MM.1S (cell line): ENCODE data around the gene CNGA3.

ENCODE experiments used
- DNase-seq: peaks from one replicate; pipeline ENCODE4 v3.0.0-alpha.2; 2015
- H2AFZ ChIP-seq: fragments of 300-600 bp; sonication (generic); 2 replicates; pipeline ENCODE4 v1.6.0; 2016; ENCODE audit warnings: antibody characterized with exemption, low read length
- H3F3A ChIP-seq: fragments of 300-600 bp; sonication (generic); 2 replicates; pipeline ENCODE4 v1.6.1; 2016; ENCODE audit warnings: mild to moderate bottlenecking, antibody characterized with exemption, low read length, moderate library complexity, mixed read lengths; ENCODE audit not compliant: insufficient read depth
- H3K27ac ChIP-seq: fragments of 300-600 bp; sonication (generic); 2 replicates; pipeline ENCODE4 v1.5.1; 2016; ENCODE audit warnings: mild to moderate bottlenecking, low read length
- H3K27me3 ChIP-seq: fragments of 300-600 bp; sonication (generic); replicated peaks from 2 replicates; pipeline ENCODE4 v1.6.0; 2016; ENCODE audit warnings: low read length; ENCODE audit not compliant: insufficient read depth
- H3K36me3 ChIP-seq: fragments of 300-600 bp; sonication (generic); replicated peaks from 2 replicates; pipeline ENCODE4 v1.6.1; 2016; ENCODE audit warnings: mild to moderate bottlenecking, low read length, mixed read lengths; ENCODE audit not compliant: insufficient read depth
- H3K4me1 ChIP-seq: fragments of 300-600 bp; sonication (generic); 2 replicates; pipeline ENCODE4 v1.6.1; 2016; ENCODE audit warnings: low read length, mixed read lengths
- H3K4me2 ChIP-seq: fragments of 300-600 bp; sonication (generic); 2 replicates; pipeline ENCODE4 v1.6.0; 2016; ENCODE audit warnings: low read depth, low read length
- H3K4me3 ChIP-seq: fragments of 300-600 bp; sonication (generic); 2 replicates; pipeline ENCODE4 v1.5.1; 2016; ENCODE audit warnings: low read length, mixed read lengths
- H3K79me2 ChIP-seq: fragments of 300-600 bp; sonication (generic); 2 replicates; pipeline ENCODE4 v1.6.1; 2016; ENCODE audit warnings: mixed run types, low read length, mixed read lengths
- H3K9ac ChIP-seq: fragments of 300-600 bp; sonication (generic); 2 replicates; pipeline ENCODE4 v1.6.1; 2016; ENCODE audit warnings: low read length, mixed read lengths
- H3K9me2 ChIP-seq: fragments of 300-600 bp; sonication (generic); replicated peaks from 2 replicates; pipeline ENCODE4 v1.6.1; 2016; ENCODE audit warnings: mild to moderate bottlenecking, low read length, mixed read lengths; ENCODE audit not compliant: insufficient read depth
- H3K9me3 ChIP-seq: fragments of 300-600 bp; sonication (generic); replicated peaks from 2 replicates; pipeline ENCODE4 v1.6.1; 2016; ENCODE audit warnings: mild to moderate bottlenecking, low read length, mixed read lengths; ENCODE audit not compliant: insufficient read depth
- H4K20me1 ChIP-seq: fragments of 300-600 bp; sonication (generic); 2 replicates; pipeline ENCODE4 v1.6.1; 2016; ENCODE audit warnings: mild to moderate bottlenecking, low read length, moderate library complexity, mixed read lengths; ENCODE audit not compliant: insufficient read depth
- CTCF ChIP-seq: fragments of 300-600 bp; sonication (generic); IDR thresholded peaks from 2 replicates; pipeline ENCODE4 v1.5.1; 2016; ENCODE audit warnings: antibody characterized with exemption, low read length, mixed read lengths
- EZH2 ChIP-seq: fragments of 300-600 bp; sonication (generic); optimal IDR thresholded peaks from 2 replicates; pipeline ENCODE3; 2017; ENCODE audit warnings: low read depth, mild to moderate bottlenecking, antibody characterized with exemption, low read length, mixed read lengths
- EZH2phosphoT487 ChIP-seq: fragments of 300-600 bp; sonication (generic); IDR thresholded peaks from 2 replicates; pipeline ENCODE4 v1.6.1; 2018; ENCODE audit warnings: antibody characterized with exemption, low read length

CNGA3 gene

GRCh38 chr2:98348066-98348561 lies 1.9 kb downstream of the CNGA3 start:
- no peak overlapping the region for H2AFZ ChIP-seq
- no peak overlapping the region for H3K4me3 ChIP-seq
- H3K4me1 ChIP-seq = no peaks in the 10 kb centered on the region
- no peaks in the 10 kb centered on the region for H3K9me3 ChIP-seq
- no peak overlapping the region for H3K27ac ChIP-seq
- TF ChIP-seq EZH2 (no peak), EZH2phosphoT487 (no peak), CTCF (no peak)
- H3K27me3 ChIP-seq = 0 out of 2 replicates have a peak, but pooled peaks cover 4% of the 10 kb centered on the region
- no peaks in the 10 kb centered on the region for H3K9me2 ChIP-seq
- H3K79me2 ChIP-seq = no peaks in the 10 kb centered on the region
- H3K36me3 ChIP-seq = no peaks in the 10 kb centered on the region
- no peaks in the 10 kb centered on the region for H3F3A ChIP-seq
- H3K4me2 ChIP-seq = no peak overlapping the region
- H4K20me1 ChIP-seq = no peaks in the 10 kb centered on the region
- DNase-seq = no peak
- H3K9ac ChIP-seq = no peak overlapping the region

- Histone ChIP-seq H3K4me3 (no peak overlapping the region), H3K9me2 (no peaks in the 10 kb centered on the region), H3K27ac (no peak overlapping the region), H3K79me2 (no peaks in the 10 kb centered on the region), H3F3A (no peaks in the 10 kb centered on the region), H3K27me3 (no peaks in the 10 kb centered on the region), H3K9ac (no peak overlapping the region), H3K9me3 (no peaks in the 10 kb centered on the region), H3K36me3 (no peaks in the 10 kb centered on the region), H3K4me1 (no peaks in the 10 kb centered on the region), H2AFZ (no peak overlapping the region), H3K4me2 (no peak overlapping the region), H4K20me1 (no peaks in the 10 kb centered on the region)
- no peak for DNase-seq
- TF ChIP-seq EZH2 (no peak), CTCF (no peak), EZH2phosphoT487 (no peak)
Measured at GRCh38 chr2:98350411-98350810, 4.2 kb downstream of the CNGA3 start.

DNA sequence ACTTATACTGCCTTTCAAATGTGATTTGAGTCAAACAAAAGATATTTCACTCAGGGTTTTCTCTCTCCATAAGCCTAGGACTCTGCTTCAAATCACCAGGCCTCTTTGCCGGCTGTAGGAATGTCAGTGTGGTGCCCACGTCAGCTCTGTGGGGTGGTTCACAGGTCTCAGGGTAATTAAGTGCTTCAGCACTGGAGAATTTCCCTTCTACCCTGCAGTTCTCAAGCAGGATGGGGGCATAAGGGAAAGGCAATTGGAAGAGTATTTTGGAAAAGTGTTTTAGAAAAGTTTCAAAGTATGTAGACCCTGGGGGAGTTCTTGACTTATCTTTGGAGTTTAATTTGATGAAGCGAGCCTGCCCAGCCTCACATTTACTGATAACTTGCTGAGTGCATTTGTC lies 9.6 kb downstream of the CNGA3 start:
- no peaks in the 10 kb centered on the region for H3K9me2 ChIP-seq
- H3K27ac ChIP-seq = no peak overlapping the region
- H3K79me2 ChIP-seq = no peaks in the 10 kb centered on the region
- no peaks in the 10 kb centered on the region for H3K36me3 ChIP-seq
- no peak overlapping the region for H2AFZ ChIP-seq
- H3K4me2 ChIP-seq = no peak overlapping the region
- H3K9ac ChIP-seq = no peak overlapping the region
- H3F3A ChIP-seq = no peaks in the 10 kb centered on the region
- no peak overlapping the region for H3K4me3 ChIP-seq
- H3K4me1 ChIP-seq = no peaks in the 10 kb centered on the region
- TF ChIP-seq EZH2phosphoT487 = no peak
- TF ChIP-seq CTCF = no peak
- H3K27me3 ChIP-seq = no peaks in the 10 kb centered on the region
- no peaks in the 10 kb centered on the region for H3K9me3 ChIP-seq
- DNase-seq = no peak
- H4K20me1 ChIP-seq = no peaks in the 10 kb centered on the region

GRCh38 chr2:98356729-98357128 lies 10.5 kb downstream of the CNGA3 start:
- TF ChIP-seq EZH2 (no peak), CTCF (no peak), EZH2phosphoT487 (no peak)
- Histone ChIP-seq H3K36me3 (no peaks in the 10 kb centered on the region), H3K4me3 (no peak overlapping the region), H4K20me1 (no peaks in the 10 kb centered on the region), H3K27ac (no peak overlapping the region), H3K79me2 (no peaks in the 10 kb centered on the region), H3K9ac (no peak overlapping the region), H3K9me3 (no peaks in the 10 kb centered on the region), H3K9me2 (no peaks in the 10 kb centered on the region), H3K4me1 (no peaks in the 10 kb centered on the region), H3K4me2 (no peak overlapping the region), H2AFZ (no peak overlapping the region), H3K27me3 (no peaks in the 10 kb centered on the region), H3F3A (no peaks in the 10 kb centered on the region)
- no peak for DNase-seq
